Measurements from ENCODE around the gene AMBP. TPM values are rescaled to one million over a fixed set of nuclear protein-coding genes. Genes with fewer than 3 reads are reported as not detected.

The AMBP gene
- total RNA-seq, 2 experiments from 2014 or later = not detected

DNA sequence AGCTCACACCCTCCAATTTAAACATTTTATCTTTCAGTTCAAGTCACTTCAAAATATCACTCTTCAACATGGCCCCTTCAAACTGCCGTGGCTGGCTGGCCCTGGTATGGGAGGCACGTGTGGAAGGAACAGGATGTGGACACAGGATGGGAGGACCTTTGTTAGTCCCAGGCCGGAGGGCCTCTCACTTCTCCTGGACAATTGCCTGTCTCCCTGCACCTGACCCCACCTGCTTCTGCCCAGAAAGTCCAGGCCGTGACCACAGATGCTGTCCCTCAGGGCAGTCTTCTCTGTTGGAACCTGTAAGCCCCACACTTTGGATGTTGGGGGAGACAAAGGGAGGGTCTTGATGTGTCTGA is 19.4 kb downstream of the AMBP start:
- no peaks in the 10 kb centered on the region for H3K4me1 Mint-ChIP-seq (ENCODE audit: low read depth)
- TF ChIP-seq, protein P1, sequence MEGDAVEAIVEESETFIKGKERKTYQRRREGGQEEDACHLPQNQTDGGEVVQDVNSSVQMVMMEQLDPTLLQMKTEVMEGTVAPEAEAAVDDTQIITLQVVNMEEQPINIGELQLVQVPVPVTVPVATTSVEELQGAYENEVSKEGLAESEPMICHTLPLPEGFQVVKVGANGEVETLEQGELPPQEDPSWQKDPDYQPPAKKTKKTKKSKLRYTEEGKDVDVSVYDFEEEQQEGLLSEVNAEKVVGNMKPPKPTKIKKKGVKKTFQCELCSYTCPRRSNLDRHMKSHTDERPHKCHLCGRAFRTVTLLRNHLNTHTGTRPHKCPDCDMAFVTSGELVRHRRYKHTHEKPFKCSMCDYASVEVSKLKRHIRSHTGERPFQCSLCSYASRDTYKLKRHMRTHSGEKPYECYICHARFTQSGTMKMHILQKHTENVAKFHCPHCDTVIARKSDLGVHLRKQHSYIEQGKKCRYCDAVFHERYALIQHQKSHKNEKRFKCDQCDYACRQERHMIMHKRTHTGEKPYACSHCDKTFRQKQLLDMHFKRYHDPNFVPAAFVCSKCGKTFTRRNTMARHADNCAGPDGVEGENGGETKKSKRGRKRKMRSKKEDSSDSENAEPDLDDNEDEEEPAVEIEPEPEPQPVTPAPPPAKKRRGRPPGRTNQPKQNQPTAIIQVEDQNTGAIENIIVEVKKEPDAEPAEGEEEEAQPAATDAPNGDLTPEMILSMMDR (IDR thresholded peaks at IDR 0.05) = no peak
- ChIA-PET POLR2A (no interaction called here), CTCF (no interaction called here)
- intact Hi-C loops (cut with DNase I, micrococcal nuclease) = no loop called here
- no peaks in the 10 kb centered on the region for H3K9me3 Mint-ChIP-seq
- Histone ChIP-seq H3K27me3 (ENCODE audit: control insufficient read depth in 1 of 2, insufficient read depth in 2 of 2, low read length in 2 of 2) (peaks cover 3 to 8% of the 10 kb centered on the region in 2 experiments), H3K27ac (ENCODE audit: low read depth in 1 of 2, low read length in 2 of 2) (no peak overlapping the region), H3K4me1 (ENCODE audit: insufficient read depth, low read length) (no peaks in the 10 kb centered on the region), H3K36me3 (ENCODE audit: insufficient read depth, low read length) (no peaks in the 10 kb centered on the region), H3K4me3 (ENCODE audit: low read length) (no peak overlapping the region), H3K9me3 (ENCODE audit: control insufficient read depth in 1 of 2, insufficient read depth in 1 of 2, low read length in 2 of 2) (no peaks in the 10 kb centered on the region)
- ATAC-seq (ENCODE audit: poor library complexity) (no peak), DNase-seq (no peak)
- H3K27me3 Mint-ChIP-seq = peaks cover 8% of the 10 kb centered on the region
- no peaks in the 10 kb centered on the region for H3K36me3 Mint-ChIP-seq (ENCODE audit: low read depth)
- no peak overlapping the region for H3K4me3 Mint-ChIP-seq
- H3K27ac Mint-ChIP-seq = no peak overlapping the region

DNA sequence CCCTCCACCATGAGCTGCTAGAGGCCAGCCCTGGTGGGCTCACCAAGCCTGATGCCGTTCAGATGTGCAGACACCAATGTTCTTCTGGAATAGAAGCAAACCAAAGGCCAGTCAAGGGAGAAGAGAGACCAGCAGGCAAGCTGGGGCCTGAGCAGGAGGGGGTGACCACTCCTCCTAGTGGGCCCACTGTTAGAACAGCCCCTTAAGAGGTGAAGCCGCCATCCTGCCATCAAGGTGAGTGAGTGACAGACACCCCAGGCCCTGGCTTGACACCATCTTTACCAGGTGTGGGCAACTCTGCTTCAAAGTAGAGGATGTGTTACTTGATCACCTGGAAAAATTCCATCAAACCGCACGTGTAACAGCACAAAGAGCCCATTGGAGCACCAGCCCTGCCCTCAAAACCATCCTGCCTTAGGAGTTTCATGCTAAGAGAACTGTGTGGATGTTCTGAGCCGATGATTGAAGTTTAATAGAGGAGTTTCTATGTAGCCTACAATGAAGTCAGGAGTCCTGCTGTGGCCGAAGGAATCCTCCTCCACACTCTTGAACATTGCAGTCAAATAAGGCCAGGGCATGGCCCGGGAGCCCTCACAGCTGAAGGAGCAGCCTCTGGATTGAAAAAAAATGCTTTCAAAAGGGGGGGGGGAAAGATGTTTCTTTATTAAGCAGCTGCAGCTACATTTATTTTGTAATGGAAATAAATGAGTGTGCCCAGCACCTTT is 20.8 kb downstream of the AMBP start:
- Mint-ChIP-seq H3K9me3 (no peaks in the 10 kb centered on the region), H3K4me3 (no peak overlapping the region), H3K27ac (no peak overlapping the region), H3K36me3 (ENCODE audit: low read depth) (no peaks in the 10 kb centered on the region), H3K4me1 (ENCODE audit: low read depth) (no peaks in the 10 kb centered on the region), H3K27me3 (peaks cover 8% of the 10 kb centered on the region)
- TF ChIP-seq, protein P1 (IDR thresholded peaks at IDR 0.05) = no peak
- ATAC-seq (ENCODE audit: poor library complexity) = no peak
- intact Hi-C loops (cut with DNase I, micrococcal nuclease) = no loop called here
- Histone ChIP-seq H3K27me3 (ENCODE audit: control insufficient read depth in 1 of 2, insufficient read depth in 2 of 2, low read length in 2 of 2) (peaks cover 0 to 3% of the 10 kb centered on the region in 2 experiments), H3K4me1 (ENCODE audit: insufficient read depth, low read length) (no peaks in the 10 kb centered on the region), H3K27ac (ENCODE audit: low read depth in 1 of 2, low read length in 2 of 2) (no peak overlapping the region), H3K36me3 (ENCODE audit: insufficient read depth, low read length) (no peaks in the 10 kb centered on the region), H3K4me3 (ENCODE audit: low read length) (no peak overlapping the region), H3K9me3 (ENCODE audit: control insufficient read depth in 1 of 2, insufficient read depth in 1 of 2, low read length in 2 of 2) (no peaks in the 10 kb centered on the region)
- CTCF ChIA-PET = no interaction called here
- POLR2A ChIA-PET = no interaction called here
- no peak for DNase-seq

- peaks cover 0 to 2% of the 10 kb centered on the region in 2 experiments for H3K27me3 ChIP-seq (ENCODE audit: control insufficient read depth in 1 of 2, insufficient read depth in 2 of 2, low read length in 2 of 2)
- DNase-seq = no peak
- TF ChIP-seq, protein P1 (IDR thresholded peaks at IDR 0.05) = no peak
- no peak overlapping the region for H3K4me3 ChIP-seq (ENCODE audit: low read length)
- intact Hi-C loops (cut with DNase I, micrococcal nuclease) = no loop called here
- H3K27me3 Mint-ChIP-seq = peaks cover 1% of the 10 kb centered on the region
- H3K4me1 ChIP-seq (ENCODE audit: insufficient read depth, low read length) = no peaks in the 10 kb centered on the region
- no peaks in the 10 kb centered on the region for H3K9me3 ChIP-seq (ENCODE audit: control insufficient read depth in 1 of 2, insufficient read depth in 1 of 2, low read length in 2 of 2)
- H3K4me1 Mint-ChIP-seq (ENCODE audit: low read depth) = no peaks in the 10 kb centered on the region
- no peaks in the 10 kb centered on the region for H3K36me3 ChIP-seq (ENCODE audit: insufficient read depth, low read length)
- no peaks in the 10 kb centered on the region for H3K9me3 Mint-ChIP-seq
- H3K36me3 Mint-ChIP-seq (ENCODE audit: low read depth) = no peaks in the 10 kb centered on the region
- ChIA-PET CTCF (no interaction called here), POLR2A (no interaction called here)
- H3K27ac ChIP-seq (ENCODE audit: low read depth in 1 of 2, low read length in 2 of 2) = no peak overlapping the region
- no peak overlapping the region for H3K4me3 Mint-ChIP-seq
- H3K27ac Mint-ChIP-seq = no peak overlapping the region
- no peak for ATAC-seq (ENCODE audit: poor library complexity)
Observed at GRCh38 chr9:114056527-114056926, 21.6 kb downstream of the AMBP start.
